NB4 (cell line): Measurements from ENCODE around the gene RHAG.

Experiments
- MYC ChIP-seq: IDR thresholded peaks from 2 replicates; pipeline ENCODE4 v1.6.1; 2011; ENCODE audit warnings: low read depth, low read length
- POLR2A ChIP-seq: IDR thresholded peaks from 2 replicates; pipeline ENCODE4 v1.6.1; 2011; ENCODE audit warnings: mild to moderate bottlenecking; ENCODE audit not compliant: insufficient read length; ENCODE audit errors: extremely low read depth
- TF ChIP-seq, protein P1 (sequence below): IDR thresholded peaks from one replicate; pipeline ENCODE4 v1.5.1; 2012; ENCODE audit warnings: low read depth, low read length
- TF ChIP-seq, protein P2 (sequence below): IDR thresholded peaks from 2 replicates; pipeline ENCODE4 v1.6.1; 2011; ENCODE audit warnings: low read depth, low read length

DNA sequence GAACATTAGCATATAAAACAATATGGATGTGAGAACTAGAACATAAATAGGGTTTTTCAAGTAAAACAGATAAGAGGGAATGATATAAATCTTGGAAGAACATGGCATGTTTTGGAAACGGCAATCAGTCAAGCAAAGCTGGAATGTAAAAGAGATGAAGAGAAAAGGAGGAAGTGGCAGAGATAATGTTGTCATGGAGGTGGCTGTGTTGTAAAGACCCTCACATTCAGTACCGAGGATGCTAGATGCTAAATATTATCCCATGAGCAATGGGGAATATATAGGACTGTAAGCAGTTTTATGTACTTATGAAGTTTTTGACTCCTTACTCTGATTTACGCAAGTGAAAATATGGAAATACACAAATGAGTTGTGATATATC lies 702 bp upstream of the RHAG start:
- TF ChIP-seq, protein P1, sequence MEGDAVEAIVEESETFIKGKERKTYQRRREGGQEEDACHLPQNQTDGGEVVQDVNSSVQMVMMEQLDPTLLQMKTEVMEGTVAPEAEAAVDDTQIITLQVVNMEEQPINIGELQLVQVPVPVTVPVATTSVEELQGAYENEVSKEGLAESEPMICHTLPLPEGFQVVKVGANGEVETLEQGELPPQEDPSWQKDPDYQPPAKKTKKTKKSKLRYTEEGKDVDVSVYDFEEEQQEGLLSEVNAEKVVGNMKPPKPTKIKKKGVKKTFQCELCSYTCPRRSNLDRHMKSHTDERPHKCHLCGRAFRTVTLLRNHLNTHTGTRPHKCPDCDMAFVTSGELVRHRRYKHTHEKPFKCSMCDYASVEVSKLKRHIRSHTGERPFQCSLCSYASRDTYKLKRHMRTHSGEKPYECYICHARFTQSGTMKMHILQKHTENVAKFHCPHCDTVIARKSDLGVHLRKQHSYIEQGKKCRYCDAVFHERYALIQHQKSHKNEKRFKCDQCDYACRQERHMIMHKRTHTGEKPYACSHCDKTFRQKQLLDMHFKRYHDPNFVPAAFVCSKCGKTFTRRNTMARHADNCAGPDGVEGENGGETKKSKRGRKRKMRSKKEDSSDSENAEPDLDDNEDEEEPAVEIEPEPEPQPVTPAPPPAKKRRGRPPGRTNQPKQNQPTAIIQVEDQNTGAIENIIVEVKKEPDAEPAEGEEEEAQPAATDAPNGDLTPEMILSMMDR: no peak
- TF ChIP-seq, protein P2, sequence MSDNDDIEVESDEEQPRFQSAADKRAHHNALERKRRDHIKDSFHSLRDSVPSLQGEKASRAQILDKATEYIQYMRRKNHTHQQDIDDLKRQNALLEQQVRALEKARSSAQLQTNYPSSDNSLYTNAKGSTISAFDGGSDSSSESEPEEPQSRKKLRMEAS: no peak
- TF ChIP-seq MYC: no peak
- no peak for TF ChIP-seq POLR2A
